ENCODE results near the gene NPIPA5.
A peak's percentile ranks its signal among the peaks of the same experiment; 100 is the strongest.
"Not testable (repeated sequence)": the region's sequence is repeated elsewhere in the genome, so short reads cannot be mapped to it uniquely, and the experiment has no call there.

The NPIPA5 gene

GRCh38 chr16:15378194-15378593 lies at the start of gene NPIPA5:
TSS of gene NPIPA5 (minus strand) at chr16:15378294. CDS start at chr16:15378294, 0 bp downstream.
- not testable (repeated sequence) for DNase-seq (ENCODE audit: low spot score)

- DNase-seq (ENCODE audit: low spot score): peak; percentile 44
Measured at GRCh38 chr16:15427648-15428239, 49.6 kb upstream of the NPIPA5 start.

- DNase-seq (ENCODE audit: low spot score): no peak
Measured at GRCh38 chr16:15426796-15427195, 48.7 kb upstream of the NPIPA5 start.

GRCh38 chr16:15425861-15426260 lies 47.8 kb upstream of the NPIPA5 start:
- no peak for DNase-seq (ENCODE audit: low spot score)

- DNase-seq (ENCODE audit: low spot score): no peak
Measured at GRCh38 chr16:15422222-15422621, 44.1 kb upstream of the NPIPA5 start.

GRCh38 chr16:15421696-15422095 lies 43.6 kb upstream of the NPIPA5 start:
- DNase-seq (ENCODE audit: low spot score): not testable (repeated sequence)

- DNase-seq (ENCODE audit: low spot score): no peak
Measured at GRCh38 chr16:15418206-15418605, 40.1 kb upstream of the NPIPA5 start.

GRCh38 chr16:15417197-15417596 lies 39.1 kb upstream of the NPIPA5 start:
- DNase-seq (ENCODE audit: low spot score): no peak

GRCh38 chr16:15415511-15415985 lies 37.5 kb upstream of the NPIPA5 start:
- DNase-seq (ENCODE audit: low spot score): no peak

- not testable (repeated sequence) for DNase-seq (ENCODE audit: low spot score)
Measured at GRCh38 chr16:15409476-15409875, 31.4 kb upstream of the NPIPA5 start.

GRCh38 chr16:15407756-15408155 lies 29.7 kb upstream of the NPIPA5 start:
- not testable (repeated sequence) for DNase-seq (ENCODE audit: low spot score)

GRCh38 chr16:15404792-15405191 lies 26.7 kb upstream of the NPIPA5 start:
- DNase-seq (ENCODE audit: low spot score): no peak

GRCh38 chr16:15404091-15404490 lies 26.0 kb upstream of the NPIPA5 start:
- not testable (repeated sequence) for DNase-seq (ENCODE audit: low spot score)

GRCh38 chr16:15403392-15403995 lies 25.4 kb upstream of the NPIPA5 start:
- DNase-seq (ENCODE audit: low spot score): no peak

GRCh38 chr16:15401972-15402371 lies 23.9 kb upstream of the NPIPA5 start:
- DNase-seq (ENCODE audit: low spot score): no peak

- not testable (repeated sequence) for DNase-seq (ENCODE audit: low spot score)
Measured at GRCh38 chr16:15400314-15400713, 22.2 kb upstream of the NPIPA5 start.

- no peak for DNase-seq (ENCODE audit: low spot score)
Measured at GRCh38 chr16:15399317-15399716, 21.2 kb upstream of the NPIPA5 start.

- DNase-seq (ENCODE audit: low spot score): no peak
Measured at GRCh38 chr16:15398618-15399316, 20.7 kb upstream of the NPIPA5 start.

- DNase-seq (ENCODE audit: low spot score): no peak
Measured at GRCh38 chr16:15396948-15397594, 19.0 kb upstream of the NPIPA5 start.

GRCh38 chr16:15396509-15396829 lies 18.4 kb upstream of the NPIPA5 start:
- DNase-seq (ENCODE audit: low spot score): not testable (repeated sequence)

- DNase-seq (ENCODE audit: low spot score): not testable (repeated sequence)
Measured at GRCh38 chr16:15395631-15396508, 17.8 kb upstream of the NPIPA5 start, which contains the start of gene MPV17L. TSS of gene MPV17L (plus strand) at chr16:15395754. CDS start at chr16:15395898, 144 bp downstream.

- not testable (repeated sequence) for DNase-seq (ENCODE audit: low spot score)
Measured at GRCh38 chr16:15393025-15393424, 14.9 kb upstream of the NPIPA5 start.
